Measurements from ENCODE around the gene TESK2. TPM values are rescaled to one million over a fixed set of nuclear protein-coding genes. Genes with fewer than 3 reads are reported as not detected.

Gene TESK2
- polyA plus RNA-seq, 1 of the 3 experiments (the other 2 are of a cell fraction): 1.3 TPM

DNA sequence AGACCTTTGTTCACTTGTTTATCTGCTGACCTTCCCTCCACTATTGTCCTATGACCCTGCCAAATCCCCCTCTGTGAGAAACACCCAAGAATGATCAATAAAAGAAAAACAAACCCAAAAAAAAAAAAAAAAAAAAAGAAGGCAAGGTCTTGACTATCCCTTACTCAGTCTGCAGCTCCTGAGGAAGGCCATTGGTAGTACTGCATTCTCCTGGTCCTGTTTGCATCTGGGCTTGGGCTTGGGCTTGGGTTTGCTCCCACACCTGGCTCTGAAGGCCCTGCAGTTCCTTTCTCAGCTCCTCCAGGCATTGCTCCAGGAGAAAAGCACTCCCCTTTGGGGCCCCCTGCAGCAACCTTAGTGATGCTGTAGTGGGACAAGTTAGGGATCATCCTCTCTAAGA, 7.3 kb upstream of the TESK2 start:
- Histone ChIP-seq H3K27me3 (ENCODE audit: insufficient read depth) (no peaks in the 10 kb centered on the region), H2AFZ (ENCODE audit: low read depth) (no peak overlapping the region), H3K4me1 (ENCODE audit: control insufficient read depth in 1 of 2, insufficient read depth in 2 of 2, low read depth in 1 of 2, low read length in 1 of 2) (peaks cover 0 to 15% of the 10 kb centered on the region in 2 experiments; a peak in 1 of 4 replicates), H3K9me2 (no peaks in the 10 kb centered on the region), H3K9me3 (no peaks in the 10 kb centered on the region), H3K36me3 (replicated peaks in 1 of 2; ENCODE audit: control insufficient read depth in 1 of 2, insufficient read depth in 2 of 2, low read length in 1 of 2) (no peaks in the 10 kb centered on the region), H4K20me1 (ENCODE audit: insufficient read depth) (no peaks in the 10 kb centered on the region), H3K4me3 (ENCODE audit: low read depth in 2 of 2, low read length in 1 of 2) (no peak overlapping the region), H3K4me2 (no peak overlapping the region), H3K9ac (no peak overlapping the region), H3F3A (replicated peaks; ENCODE audit: insufficient read depth) (no peaks in the 10 kb centered on the region), H3K27ac (ENCODE audit: low read depth in 2 of 2, low read length in 1 of 2) (no peak overlapping the region), H3K79me2 (ENCODE audit: insufficient read depth) (no peaks in the 10 kb centered on the region)
- ChIA-PET CTCF (interaction anchor here (0.6 to 5.0 kb wide), 4 partner anchors 13 to 136 kb away, joined by 3 to 34 read pairs (median 4); no protein-coding TSS in a partner anchor), POLR2A (interaction anchor here (4.3 kb wide), 1 partner anchor 23 kb away, joined by 39 read pairs; the partner anchor contains the start of gene PRDX1)
- TF ChIP-seq CHD2 (IDR thresholded peaks at IDR 0.05; ENCODE audit: low read length, partially characterized antibody) (no peak), NRF1 (IDR thresholded peaks at IDR 0.05; ENCODE audit: low read depth, low read length) (no peak), MEF2A (IDR thresholded peaks at IDR 0.05; ENCODE audit: borderline replicate concordance, low read depth) (no peak), TEAD4 (IDR thresholded peaks at IDR 0.05; ENCODE audit: borderline replicate concordance, insufficient read depth) (no peak), EZH2phosphoT487 (IDR thresholded peaks at IDR 0.05; ENCODE audit: borderline replicate concordance, low read depth) (no peak), YY1 (IDR thresholded peaks at IDR 0.05; ENCODE audit: low read depth) (no peak), RAD21 (IDR thresholded peaks at IDR 0.05; ENCODE audit: low read length) (no peak), JUND (IDR thresholded peaks at IDR 0.05) (no peak), TCF12 (IDR thresholded peaks at IDR 0.05) (no peak), RFX5 (IDR thresholded peaks at IDR 0.05; ENCODE audit: low read length) (no peak), GATA2 (CRISPR knock-in tag; IDR thresholded peaks at IDR 0.05) (no peak), POLR2AphosphoS5 (IDR thresholded peaks at IDR 0.05; ENCODE audit: low read depth, low read length) (no peak), EP300 (IDR thresholded peaks at IDR 0.05; ENCODE audit: borderline replicate concordance in 1 of 2, low read depth in 1 of 2, low read length in 1 of 2) (no peak), MXI1 (IDR thresholded peaks at IDR 0.05; ENCODE audit: low read depth, low read length) (no peak)
- TF ChIP-seq, protein P1, sequence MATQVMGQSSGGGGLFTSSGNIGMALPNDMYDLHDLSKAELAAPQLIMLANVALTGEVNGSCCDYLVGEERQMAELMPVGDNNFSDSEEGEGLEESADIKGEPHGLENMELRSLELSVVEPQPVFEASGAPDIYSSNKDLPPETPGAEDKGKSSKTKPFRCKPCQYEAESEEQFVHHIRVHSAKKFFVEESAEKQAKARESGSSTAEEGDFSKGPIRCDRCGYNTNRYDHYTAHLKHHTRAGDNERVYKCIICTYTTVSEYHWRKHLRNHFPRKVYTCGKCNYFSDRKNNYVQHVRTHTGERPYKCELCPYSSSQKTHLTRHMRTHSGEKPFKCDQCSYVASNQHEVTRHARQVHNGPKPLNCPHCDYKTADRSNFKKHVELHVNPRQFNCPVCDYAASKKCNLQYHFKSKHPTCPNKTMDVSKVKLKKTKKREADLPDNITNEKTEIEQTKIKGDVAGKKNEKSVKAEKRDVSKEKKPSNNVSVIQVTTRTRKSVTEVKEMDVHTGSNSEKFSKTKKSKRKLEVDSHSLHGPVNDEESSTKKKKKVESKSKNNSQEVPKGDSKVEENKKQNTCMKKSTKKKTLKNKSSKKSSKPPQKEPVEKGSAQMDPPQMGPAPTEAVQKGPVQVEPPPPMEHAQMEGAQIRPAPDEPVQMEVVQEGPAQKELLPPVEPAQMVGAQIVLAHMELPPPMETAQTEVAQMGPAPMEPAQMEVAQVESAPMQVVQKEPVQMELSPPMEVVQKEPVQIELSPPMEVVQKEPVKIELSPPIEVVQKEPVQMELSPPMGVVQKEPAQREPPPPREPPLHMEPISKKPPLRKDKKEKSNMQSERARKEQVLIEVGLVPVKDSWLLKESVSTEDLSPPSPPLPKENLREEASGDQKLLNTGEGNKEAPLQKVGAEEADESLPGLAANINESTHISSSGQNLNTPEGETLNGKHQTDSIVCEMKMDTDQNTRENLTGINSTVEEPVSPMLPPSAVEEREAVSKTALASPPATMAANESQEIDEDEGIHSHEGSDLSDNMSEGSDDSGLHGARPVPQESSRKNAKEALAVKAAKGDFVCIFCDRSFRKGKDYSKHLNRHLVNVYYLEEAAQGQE (IDR thresholded peaks at IDR 0.05; ENCODE audit: low read depth, low read length): no peak
- TF ChIP-seq, protein P2, sequence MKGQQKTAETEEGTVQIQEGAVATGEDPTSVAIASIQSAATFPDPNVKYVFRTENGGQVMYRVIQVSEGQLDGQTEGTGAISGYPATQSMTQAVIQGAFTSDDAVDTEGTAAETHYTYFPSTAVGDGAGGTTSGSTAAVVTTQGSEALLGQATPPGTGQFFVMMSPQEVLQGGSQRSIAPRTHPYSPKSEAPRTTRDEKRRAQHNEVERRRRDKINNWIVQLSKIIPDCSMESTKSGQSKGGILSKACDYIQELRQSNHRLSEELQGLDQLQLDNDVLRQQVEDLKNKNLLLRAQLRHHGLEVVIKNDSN (IDR thresholded peaks at IDR 0.05; ENCODE audit: borderline replicate concordance, low read depth): no peak
- TF ChIP-seq, protein P3, sequence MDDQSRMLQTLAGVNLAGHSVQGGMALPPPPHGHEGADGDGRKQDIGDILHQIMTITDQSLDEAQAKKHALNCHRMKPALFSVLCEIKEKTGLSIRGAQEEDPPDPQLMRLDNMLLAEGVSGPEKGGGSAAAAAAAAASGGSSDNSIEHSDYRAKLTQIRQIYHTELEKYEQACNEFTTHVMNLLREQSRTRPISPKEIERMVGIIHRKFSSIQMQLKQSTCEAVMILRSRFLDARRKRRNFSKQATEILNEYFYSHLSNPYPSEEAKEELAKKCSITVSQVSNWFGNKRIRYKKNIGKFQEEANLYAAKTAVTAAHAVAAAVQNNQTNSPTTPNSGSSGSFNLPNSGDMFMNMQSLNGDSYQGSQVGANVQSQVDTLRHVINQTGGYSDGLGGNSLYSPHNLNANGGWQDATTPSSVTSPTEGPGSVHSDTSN (IDR thresholded peaks at IDR 0.05): no peak
- no peak for DNase-seq
